Naive B cell (primary cell): ENCODE data around the gene C1orf35. TPM values are rescaled to one million over a fixed set of nuclear protein-coding genes. Genes with fewer than 3 reads are reported as not detected.

Source experiments
- ATAC-seq, 2 donors: fragments of 150-1000 bp; cut with Tn5 transposase; 2 replicates each; pipeline ENCODE4 v1.10.0; 2021; ENCODE audit warnings: low read depth in 2 of 2, mild to moderate bottlenecking in 2 of 2, moderate library complexity in 2 of 2
- DNase-seq: peaks from one replicate; pipeline ENCODE4 v3.0.0; 2022
- H3K27ac Mint-ChIP-seq, 6 donors: one replicate each; pipeline ENCODE4 v1.8.0; 2020 to 2022; ENCODE audit warnings: mild to moderate bottlenecking in 6 of 6, mixed read lengths in 6 of 6, moderate library complexity in 5 of 6, inconsistent platforms in 2 of 6
- H3K27me3 Mint-ChIP-seq, 3 donors: one replicate each; pipeline ENCODE4 v1.8.0; 2021 to 2022; ENCODE audit warnings: mixed read lengths in 3 of 3, mild to moderate bottlenecking in 1 of 3
- H3K36me3 Mint-ChIP-seq, 2 donors: one replicate each; pipeline ENCODE4 v1.8.0; 2020 to 2022; ENCODE audit warnings: mixed read lengths in 2 of 2, inconsistent platforms in 1 of 2, mild to moderate bottlenecking in 1 of 2
- H3K4me1 Mint-ChIP-seq, 3 donors: one replicate each; pipeline ENCODE4 v1.8.0; 2020 to 2022; ENCODE audit warnings: mixed read lengths in 3 of 3, inconsistent platforms in 1 of 3, mild to moderate bottlenecking in 1 of 3, moderate library complexity in 1 of 3
- H3K4me3 Mint-ChIP-seq, 8 donors: one replicate each; pipeline ENCODE4 v1.8.0; 2020 to 2022; ENCODE audit warnings: mild to moderate bottlenecking in 8 of 8, mixed read lengths in 8 of 8, moderate library complexity in 8 of 8, inconsistent platforms in 2 of 8
- H3K9me3 Mint-ChIP-seq, 7 donors: one replicate each; pipeline ENCODE4 v1.8.0; 2020 to 2022; ENCODE audit warnings: mixed read lengths in 7 of 7, mild to moderate bottlenecking in 5 of 7, inconsistent platforms in 2 of 7, moderate library complexity in 1 of 7
- polyA plus RNA-seq, 6 donors: library from polyadenylated mRNA; unstranded; fragments of 300-500 nt; fragmentation: Illumina TruSeq; gene quantifications; one replicate each; pipeline ENCODE4 v1.2.3, GENCODE V29; 2021; ENCODE audit warnings: low read depth in 6 of 6

Gene C1orf35
- polyA plus RNA-seq: 10 to 100 TPM in 4 of 6 donors, 1 to 10 TPM in 2; 8.7 to 20.1 (median 13.1) TPM

GRCh38 chr1:228102791-228103620 is at the start of gene C1orf35:
TSS of gene C1orf35 (minus strand) at chr1:228103325. CDS start at chr1:228103227, 98 bp downstream.
- ATAC-seq (peak; percentile 84 to 86), DNase-seq (peak; percentile 92)
- Mint-ChIP-seq H3K27me3 (no peaks in the 10 kb centered on the region), H3K9me3 (no peaks in the 10 kb centered on the region), H3K4me3 (peak within 1 kb of the TSS; percentile 90 to 97 (median 94)), H3K27ac (peak within 1 kb of the TSS; percentile 92 to 98 (median 96)), H3K4me1 (peaks cover 27 to 50% (median 34%) of the 10 kb centered on the region in 3 donors), H3K36me3 (peaks cover 0 to 8% of the 10 kb centered on the region in 2 donors)

DNA sequence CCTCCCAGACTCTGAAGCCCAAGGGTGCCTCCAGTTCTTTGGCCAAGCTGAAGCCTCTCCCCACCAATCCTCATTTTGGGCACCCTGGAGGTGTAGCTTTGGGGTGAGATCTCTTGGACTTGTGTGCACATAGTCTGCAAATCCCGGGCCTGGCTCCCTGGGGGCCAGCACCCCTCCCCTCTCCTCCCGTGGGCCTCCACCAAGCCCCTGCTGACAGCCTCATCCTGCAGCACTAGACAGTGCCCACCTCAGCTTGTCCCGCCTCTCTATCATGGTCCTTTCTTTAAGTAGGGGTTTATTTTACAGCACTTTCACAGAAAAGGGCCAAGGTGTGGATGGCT is 49.8 kb upstream of the C1orf35 start:
- peaks cover 0 to 5% (median 0%) of the 10 kb centered on the region in 3 donors for H3K27me3 Mint-ChIP-seq
- DNase-seq: no peak
- H3K27ac Mint-ChIP-seq: peak overlapping the region in 1 of 6 donors; percentile 40
- H3K9me3 Mint-ChIP-seq: no peaks in the 10 kb centered on the region
- H3K4me1 Mint-ChIP-seq: peaks cover 4 to 9% (median 8%) of the 10 kb centered on the region in 3 donors
- peak overlapping the region in 1 of 8 donors; percentile 78 for H3K4me3 Mint-ChIP-seq
- ATAC-seq: no peak
- H3K36me3 Mint-ChIP-seq: no peaks in the 10 kb centered on the region

- Mint-ChIP-seq H3K27me3 (peaks cover 0 to 5% (median 0%) of the 10 kb centered on the region in 3 donors), H3K4me3 (peak overlapping the region in 1 of 8 donors; percentile 78), H3K36me3 (no peaks in the 10 kb centered on the region), H3K9me3 (no peaks in the 10 kb centered on the region), H3K27ac (peak overlapping the region in 2 of 6 donors; percentile 40 to 84), H3K4me1 (peaks cover 3 to 9% (median 8%) of the 10 kb centered on the region in 3 donors)
- ATAC-seq (no peak), DNase-seq (no peak)
These were observed 49.2 kb upstream of the C1orf35 start for GRCh38 chr1:228152097-228152917.

- Mint-ChIP-seq H3K4me1 (peaks cover 0 to 9% (median 8%) of the 10 kb centered on the region in 3 donors), H3K36me3 (no peaks in the 10 kb centered on the region), H3K27me3 (no peaks in the 10 kb centered on the region), H3K4me3 (peak overlapping the region in 2 of 8 donors; percentile 32 to 53), H3K9me3 (no peaks in the 10 kb centered on the region), H3K27ac (peak overlapping the region in 2 of 6 donors; percentile 26 to 81)
- peak; percentile 11 to 17 for ATAC-seq
- DNase-seq: no peak
These were observed 48.2 kb upstream of the C1orf35 start for GRCh38 chr1:228151180-228151925.

DNA sequence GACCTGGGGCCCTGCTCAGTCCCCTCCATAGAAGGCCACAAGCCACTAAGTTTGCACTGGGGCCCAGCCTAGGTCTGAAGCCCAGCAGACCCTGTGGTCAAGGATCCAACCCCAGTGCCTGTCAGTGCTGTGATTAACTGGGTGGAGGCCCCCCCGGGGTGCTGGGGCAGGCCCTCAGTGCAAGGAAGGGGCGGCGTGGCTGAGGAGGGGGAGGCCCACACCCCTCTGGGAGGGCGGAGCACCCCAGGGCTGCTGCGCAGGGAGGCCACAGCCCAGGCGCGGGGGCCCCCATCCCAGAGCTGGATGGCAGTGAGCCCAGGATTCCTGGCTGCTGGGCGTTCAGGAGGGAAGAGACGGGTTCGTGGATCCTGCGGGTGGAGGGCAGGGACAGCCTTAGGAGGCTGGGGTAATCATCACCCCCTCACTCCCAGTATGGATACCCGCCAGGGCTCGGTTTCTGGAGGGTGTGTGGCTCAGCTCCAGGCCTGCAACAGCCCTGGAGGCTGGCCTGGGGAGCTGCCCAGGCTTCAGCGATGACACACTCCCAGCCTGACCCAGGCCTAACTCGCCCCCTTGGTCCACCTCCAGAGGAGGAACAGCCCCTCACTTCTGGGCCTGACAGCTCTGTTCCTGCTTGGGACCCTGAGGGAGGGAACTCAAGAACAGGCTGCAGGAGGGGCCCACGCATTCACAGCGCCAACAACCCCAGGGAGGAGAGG is 47.5 kb upstream of the C1orf35 start:
- peak overlapping the region in 1 of 8 donors; percentile 22 for H3K4me3 Mint-ChIP-seq
- H3K27ac Mint-ChIP-seq: no peak overlapping the region
- ATAC-seq (peak in 1 of 2 donors; percentile 7), DNase-seq (no peak)
- H3K9me3 Mint-ChIP-seq: no peaks in the 10 kb centered on the region
- peaks cover 0 to 9% (median 8%) of the 10 kb centered on the region in 3 donors for H3K4me1 Mint-ChIP-seq
- no peaks in the 10 kb centered on the region for H3K27me3 Mint-ChIP-seq
- no peaks in the 10 kb centered on the region for H3K36me3 Mint-ChIP-seq

GRCh38 chr1:228150120-228150460 is 47.0 kb upstream of the C1orf35 start:
- Mint-ChIP-seq H3K4me3 (no peak overlapping the region), H3K9me3 (no peaks in the 10 kb centered on the region), H3K4me1 (peaks cover 0 to 8% (median 8%) of the 10 kb centered on the region in 3 donors), H3K27ac (no peak overlapping the region), H3K27me3 (no peaks in the 10 kb centered on the region), H3K36me3 (no peaks in the 10 kb centered on the region)
- ATAC-seq: peak in 1 of 2 donors; percentile 21
- no peak for DNase-seq

DNA sequence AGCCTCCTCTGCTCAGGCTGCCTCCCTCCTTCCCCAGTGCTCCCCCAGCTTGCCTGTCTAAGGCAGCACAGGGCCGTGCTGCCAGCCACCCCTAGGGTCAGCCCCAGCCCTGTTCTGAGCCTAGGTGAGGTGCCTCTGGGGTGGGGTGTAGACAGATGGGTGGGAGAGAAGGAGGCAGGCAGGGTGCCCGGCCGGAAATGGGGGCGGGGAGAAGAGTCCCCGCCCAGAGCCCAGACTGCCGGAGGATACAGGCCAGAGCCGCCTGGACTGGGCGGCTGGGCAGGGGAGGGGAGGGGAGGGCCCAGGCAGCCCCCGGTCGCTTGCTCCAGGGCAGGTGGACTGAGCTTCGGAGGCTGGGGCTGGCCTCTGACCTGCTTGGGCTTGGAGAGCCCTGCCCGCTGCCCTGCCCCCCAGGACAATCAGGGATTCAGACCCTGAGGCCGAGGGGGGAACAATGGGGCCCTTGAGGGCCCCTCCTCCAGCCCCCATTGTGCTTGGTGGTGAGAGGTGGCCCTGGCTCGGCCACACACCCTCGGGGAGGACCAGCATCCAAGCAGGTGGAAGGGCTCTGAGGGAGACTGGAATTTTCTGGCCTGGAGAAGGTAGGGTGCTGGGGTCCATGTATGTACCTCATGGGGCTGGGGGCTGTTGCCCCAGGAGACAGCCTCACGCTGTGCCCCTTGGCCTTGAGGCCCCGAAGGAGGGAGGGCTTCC is 46.4 kb upstream of the C1orf35 start, which contains the start of gene GJC2:
Gene GJC2 (plus strand): TSS at position 525 of the 714 bp plus-strand sequence. CDS start 7,829 bp downstream, outside the sequence.
- H3K4me1 Mint-ChIP-seq: peaks cover 0 to 9% (median 8%) of the 10 kb centered on the region in 3 donors
- no peak for DNase-seq
- H3K4me3 Mint-ChIP-seq: peak within 1 kb of the TSS in 1 of 8 donors; percentile 22
- H3K27me3 Mint-ChIP-seq: no peaks in the 10 kb centered on the region
- H3K27ac Mint-ChIP-seq: no peak within 1 kb of the TSS
- peak in 1 of 2 donors; percentile 10 for ATAC-seq
- H3K36me3 Mint-ChIP-seq: no peaks in the 10 kb centered on the region
- H3K9me3 Mint-ChIP-seq: no peaks in the 10 kb centered on the region

DNA sequence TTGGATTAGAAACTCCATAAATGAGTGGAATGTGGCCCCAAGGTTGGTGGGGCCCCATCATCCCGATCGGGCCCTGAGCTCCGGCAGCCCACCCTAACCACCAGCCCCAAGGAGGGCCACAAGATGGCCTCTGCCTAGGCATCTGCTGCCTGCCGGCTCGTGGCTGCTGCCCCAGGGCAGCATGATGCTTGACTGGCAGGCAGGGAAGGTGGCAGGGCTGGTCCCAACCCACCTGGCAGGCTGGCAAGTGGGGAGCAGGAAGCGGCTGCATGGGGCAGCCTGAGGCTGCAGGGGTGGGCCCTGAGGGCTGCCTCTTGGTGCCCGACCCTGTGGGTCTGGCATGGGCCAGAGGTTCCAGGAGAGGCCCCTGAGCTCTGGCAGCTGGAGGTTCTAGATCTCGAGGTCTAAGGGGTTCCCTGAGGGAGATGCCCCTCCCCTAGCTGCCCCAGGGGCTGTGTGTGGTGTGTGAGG is 45.8 kb upstream of the C1orf35 start:
- H3K4me3 Mint-ChIP-seq: no peak overlapping the region
- H3K4me1 Mint-ChIP-seq: peaks cover 3 to 15% (median 10%) of the 10 kb centered on the region in 3 donors
- H3K27ac Mint-ChIP-seq: no peak overlapping the region
- no peaks in the 10 kb centered on the region for H3K27me3 Mint-ChIP-seq
- no peaks in the 10 kb centered on the region for H3K36me3 Mint-ChIP-seq
- no peak for ATAC-seq
- no peak for DNase-seq
- H3K9me3 Mint-ChIP-seq: no peaks in the 10 kb centered on the region

GRCh38 chr1:228148196-228148861 is 45.2 kb upstream of the C1orf35 start:
- Mint-ChIP-seq H3K4me3 (no peak overlapping the region), H3K9me3 (no peaks in the 10 kb centered on the region), H3K27me3 (no peaks in the 10 kb centered on the region), H3K27ac (no peak overlapping the region), H3K4me1 (peaks cover 10 to 21% (median 17%) of the 10 kb centered on the region in 3 donors), H3K36me3 (no peaks in the 10 kb centered on the region)
- no peak for ATAC-seq
- no peak for DNase-seq

DNA sequence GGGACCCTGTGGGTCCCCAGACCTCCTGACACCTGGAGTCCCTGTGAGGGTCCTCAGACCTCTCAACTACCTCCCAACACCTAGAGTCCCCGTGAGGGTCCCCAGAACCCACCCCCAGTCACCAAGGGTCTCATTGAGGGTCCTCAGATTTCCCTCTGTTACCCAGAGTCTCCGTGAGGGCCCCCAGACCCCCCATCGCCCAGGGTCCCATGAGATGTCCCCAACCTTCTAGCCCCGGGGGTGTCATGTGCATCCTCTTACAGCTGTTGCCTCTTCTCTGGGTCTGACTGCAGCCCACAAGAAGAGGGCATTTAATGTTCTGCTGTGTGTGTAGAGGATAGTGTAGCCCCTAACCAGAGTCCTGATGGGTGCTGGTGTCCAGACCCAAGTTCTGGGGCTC is 44.6 kb upstream of the C1orf35 start:
- H3K27me3 Mint-ChIP-seq: no peaks in the 10 kb centered on the region
- no peak overlapping the region for H3K4me3 Mint-ChIP-seq
- H3K4me1 Mint-ChIP-seq: peaks cover 15 to 27% (median 20%) of the 10 kb centered on the region in 3 donors
- no peaks in the 10 kb centered on the region for H3K36me3 Mint-ChIP-seq
- peak overlapping the region in 1 of 6 donors; percentile 6 for H3K27ac Mint-ChIP-seq
- no peaks in the 10 kb centered on the region for H3K9me3 Mint-ChIP-seq
- DNase-seq: no peak
- ATAC-seq: no peak

- no peak for ATAC-seq
- Mint-ChIP-seq H3K9me3 (no peaks in the 10 kb centered on the region), H3K4me3 (no peak overlapping the region), H3K4me1 (peaks cover 18 to 32% (median 21%) of the 10 kb centered on the region in 3 donors), H3K27ac (peak overlapping the region in 1 of 6 donors; percentile 6), H3K36me3 (no peaks in the 10 kb centered on the region), H3K27me3 (no peaks in the 10 kb centered on the region)
- no peak for DNase-seq
These were observed 44.1 kb upstream of the C1orf35 start for GRCh38 chr1:228147151-228147693.
